ENCODE measurements around the gene EPHB1.

Gene EPHB1

DNA sequence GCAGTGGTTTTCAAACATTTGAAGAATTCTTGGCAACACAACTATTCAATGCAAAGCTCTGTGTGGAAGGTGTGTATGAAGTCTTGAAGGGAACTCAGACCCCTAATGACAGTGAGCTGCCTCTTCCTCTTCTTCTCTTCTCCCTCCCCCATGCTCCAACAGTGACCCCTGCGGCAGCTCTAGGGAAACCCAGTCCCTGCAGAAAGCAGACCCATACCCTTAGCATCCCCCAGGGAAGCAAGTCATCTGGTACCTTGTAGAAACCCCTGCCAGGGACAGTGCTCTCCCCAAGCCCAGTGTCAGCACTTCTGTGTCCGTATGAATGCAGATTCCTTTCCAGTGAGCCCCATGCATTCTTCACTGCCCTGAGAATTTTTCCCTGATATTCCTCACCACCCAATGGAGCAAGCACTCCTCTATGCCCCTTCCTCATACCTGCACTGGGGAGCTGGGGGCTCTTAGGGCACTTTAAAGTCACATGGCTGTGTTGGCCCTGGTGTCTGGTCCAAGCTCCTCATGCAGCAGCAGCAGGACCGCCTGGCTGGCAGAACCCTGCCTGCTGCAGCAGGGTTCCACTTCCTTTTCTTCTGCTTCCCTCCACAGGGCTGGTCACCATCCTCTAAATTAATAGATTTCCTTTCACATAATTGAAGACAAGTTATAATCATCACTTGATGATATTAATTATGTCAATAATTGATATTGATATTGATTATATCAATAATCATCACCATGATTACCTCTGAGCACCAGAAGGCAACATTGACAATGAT, 442.5 kb downstream of the EPHB1 start:
- no peak for DNase-seq

GRCh38 chr3:135238236-135238830, 443.3 kb downstream of the EPHB1 start:
- no peak for DNase-seq

GRCh38 chr3:135238871-135239614, 444.0 kb downstream of the EPHB1 start:
- DNase-seq = no peak

DNA sequence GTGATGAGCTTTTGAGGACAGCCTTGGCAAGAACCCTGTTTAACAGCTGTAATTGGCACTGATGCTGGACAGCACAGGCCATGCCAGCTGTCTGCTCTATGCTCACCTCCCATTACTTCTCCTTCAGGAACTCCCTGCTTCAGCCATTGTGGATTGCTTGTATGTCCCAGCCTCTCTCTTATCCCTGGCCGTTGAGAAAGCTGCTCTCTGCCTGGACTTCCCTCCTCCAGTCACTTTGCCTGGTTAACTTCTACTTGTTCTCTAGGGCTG, 444.5 kb downstream of the EPHB1 start:
- no peak for DNase-seq

DNA sequence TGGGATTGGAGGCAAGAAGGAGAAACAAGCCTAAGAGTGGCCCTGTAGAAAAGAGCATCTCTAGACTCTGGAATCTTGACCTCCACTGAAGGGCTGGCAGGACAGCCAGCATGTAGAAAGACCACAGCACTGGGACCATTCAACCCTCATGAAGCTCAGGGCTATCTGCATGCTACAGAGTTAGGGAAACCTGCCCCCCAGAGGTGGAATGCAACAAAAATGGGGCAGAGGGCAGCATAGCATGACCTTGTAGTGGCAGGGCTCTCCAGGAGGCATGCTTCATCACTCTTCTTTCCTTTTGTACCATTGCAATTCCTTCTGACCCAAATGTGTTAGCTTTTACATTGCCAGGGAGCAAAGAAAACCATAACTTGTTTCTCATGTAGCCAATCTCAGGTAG, 445.4 kb downstream of the EPHB1 start:
- DNase-seq = no peak

GRCh38 chr3:135242285-135242684, 447.2 kb downstream of the EPHB1 start:
- DNase-seq = no peak

DNA sequence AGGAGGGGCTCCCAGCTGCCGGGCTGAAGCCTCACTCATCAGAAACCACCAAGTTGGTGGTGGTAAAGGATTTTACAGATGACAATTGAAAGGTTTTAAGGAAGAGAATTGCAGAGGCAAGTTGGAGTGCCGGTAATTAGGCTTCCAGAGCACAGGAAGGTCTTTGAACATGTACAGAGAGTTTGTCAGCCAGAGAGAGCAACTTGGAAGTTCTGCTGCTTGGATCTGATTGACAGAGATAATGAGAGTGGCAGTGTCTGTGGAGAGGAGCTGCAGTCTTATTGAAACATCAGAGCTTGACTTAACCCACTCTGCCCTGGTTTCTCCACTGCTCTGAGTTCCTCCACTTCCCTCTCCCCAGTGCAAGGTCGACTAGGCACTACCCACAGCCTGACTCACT, 448.6 kb downstream of the EPHB1 start:
- DNase-seq = no peak

- DNase-seq = no peak
Observed at GRCh38 chr3:135246027-135246426, 451.0 kb downstream of the EPHB1 start.

GRCh38 chr3:135248213-135248612, 453.2 kb downstream of the EPHB1 start:
- DNase-seq = no peak

DNA sequence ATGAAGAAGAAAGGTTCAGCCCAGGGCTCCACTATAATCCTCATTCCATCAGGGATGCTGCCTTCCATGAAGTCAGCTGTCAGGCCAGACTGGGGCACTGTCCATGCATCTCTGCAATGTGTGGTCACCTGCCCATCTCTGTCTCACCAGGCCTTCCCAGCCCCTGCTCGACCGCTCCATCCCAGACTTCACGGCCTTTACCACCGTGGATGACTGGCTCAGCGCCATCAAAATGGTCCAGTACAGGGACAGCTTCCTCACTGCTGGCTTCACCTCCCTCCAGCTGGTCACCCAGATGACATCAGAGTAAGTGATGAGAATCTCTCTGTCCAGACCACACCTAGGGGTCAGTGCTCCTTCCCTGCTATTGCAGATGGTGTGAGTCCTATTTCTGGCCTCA, 454.1 kb downstream of the EPHB1 start:
- no peak for DNase-seq

DNA sequence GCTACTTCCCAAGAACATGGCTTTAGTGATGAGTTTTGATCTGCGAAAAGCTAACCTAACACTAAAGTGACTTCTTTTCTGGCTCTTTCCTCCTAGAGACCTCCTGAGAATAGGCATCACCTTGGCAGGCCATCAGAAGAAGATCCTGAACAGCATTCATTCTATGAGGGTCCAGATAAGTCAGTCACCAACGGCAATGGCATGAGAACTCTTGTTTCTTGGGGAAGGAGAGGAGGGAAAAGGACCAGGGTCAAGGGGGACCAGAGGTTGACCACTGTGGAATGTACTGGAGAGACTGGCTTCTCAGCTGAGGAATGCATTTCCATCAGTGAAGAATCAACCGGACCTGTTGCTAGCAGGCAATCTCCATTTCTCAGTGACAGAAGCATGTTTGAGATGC, 463.9 kb downstream of the EPHB1 start:
- no peak for DNase-seq

DNA sequence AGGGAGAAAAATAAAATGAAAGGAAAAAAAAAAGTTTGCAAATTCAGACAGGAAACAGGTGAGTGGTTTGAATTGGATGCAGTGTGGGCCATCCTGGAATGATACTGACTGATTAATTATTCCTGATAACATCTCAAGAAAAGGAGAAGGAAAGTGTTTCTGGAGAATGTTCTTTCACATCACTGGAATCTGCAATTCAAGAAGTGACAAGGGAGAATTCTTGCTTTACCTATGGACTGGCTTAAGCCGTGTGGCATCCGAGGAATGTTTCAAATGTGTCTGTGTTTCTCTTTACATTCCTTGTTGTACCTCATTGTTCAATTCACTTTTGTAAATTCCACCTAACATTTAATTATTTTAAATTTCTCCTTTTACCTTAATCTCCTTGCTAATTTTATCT, 465.0 kb downstream of the EPHB1 start:
- DNase-seq = no peak

DNA sequence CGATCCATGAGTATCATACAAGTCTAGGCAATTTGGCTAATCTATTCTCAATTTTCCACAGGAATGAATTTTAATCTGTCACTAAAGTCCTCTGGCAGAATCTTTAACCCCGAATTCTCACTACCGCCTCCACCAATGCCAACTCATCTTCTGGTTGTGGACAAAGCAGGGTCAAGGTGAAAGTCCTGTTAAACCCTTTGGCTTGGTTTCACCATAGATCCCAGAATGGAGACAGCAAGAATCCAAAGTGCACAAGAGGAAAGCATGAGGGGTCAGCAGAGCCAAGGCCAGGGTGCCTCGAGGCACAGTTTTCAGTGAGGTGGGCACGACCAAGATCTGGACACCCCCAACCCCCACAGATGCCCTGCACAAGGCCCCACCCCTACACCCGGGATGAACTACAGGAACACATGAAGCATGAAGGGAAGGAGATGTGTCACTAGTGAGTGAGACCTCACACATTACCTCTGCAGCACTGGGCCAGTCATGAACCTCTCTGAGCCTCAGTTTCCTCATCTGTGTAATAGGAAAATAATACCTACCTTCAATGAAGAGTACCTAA, 466.2 kb downstream of the EPHB1 start:
- no peak for DNase-seq

- no peak for DNase-seq
Observed at GRCh38 chr3:135261916-135262315, 466.9 kb downstream of the EPHB1 start.

GRCh38 chr3:135262441-135262840, 467.4 kb downstream of the EPHB1 start:
- no peak for DNase-seq

- DNase-seq = no peak
Observed at GRCh38 chr3:135263331-135263730, 468.3 kb downstream of the EPHB1 start.

GRCh38 chr3:135267487-135267886, 472.4 kb downstream of the EPHB1 start:
- no peak for DNase-seq

- no peak for DNase-seq
Observed at GRCh38 chr3:135268941-135269532, 474.0 kb downstream of the EPHB1 start.

DNA sequence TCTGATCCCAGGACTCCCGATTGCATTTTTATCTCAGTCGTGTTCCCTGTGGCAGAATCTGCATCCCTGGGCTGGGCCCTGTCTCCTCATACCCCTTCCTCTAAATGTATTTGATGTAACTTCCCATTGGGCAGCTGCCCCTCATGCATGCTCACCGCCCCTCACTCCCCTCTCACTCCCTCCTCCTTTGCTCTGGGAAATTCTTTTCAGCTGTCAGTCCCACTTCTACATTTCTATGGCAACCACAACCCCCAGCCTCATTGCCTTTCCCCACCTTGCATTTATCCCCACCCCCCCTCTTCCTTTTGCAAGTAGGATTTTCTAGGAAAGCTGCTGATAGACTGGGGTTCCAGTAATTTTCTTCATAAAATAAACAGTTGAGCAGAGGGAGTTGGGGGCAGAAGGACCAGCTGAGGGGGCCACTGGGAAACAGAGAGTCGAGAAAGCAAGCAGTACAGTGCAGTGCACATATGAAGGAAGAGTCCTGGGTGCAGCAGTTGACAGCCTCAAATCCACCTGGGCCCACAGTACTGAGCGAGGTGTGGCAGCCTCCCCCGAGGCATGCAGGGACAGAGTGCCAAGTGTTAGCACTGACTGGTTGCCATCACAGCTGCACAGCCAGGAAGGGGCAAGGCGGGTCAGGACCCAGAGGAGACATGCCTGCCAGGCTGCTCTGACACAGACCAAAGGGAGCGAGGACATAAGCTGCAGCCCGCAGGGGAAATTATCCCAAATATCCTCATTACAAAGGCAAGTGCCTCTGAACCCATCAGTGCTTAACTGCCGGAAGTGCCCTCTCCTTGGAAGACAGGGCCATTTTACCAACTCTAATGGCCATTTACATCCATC, 476.3 kb downstream of the EPHB1 start:
- no peak for DNase-seq

- no peak for DNase-seq
Observed at GRCh38 chr3:135272026-135272669, 477.1 kb downstream of the EPHB1 start.

- no peak for DNase-seq
Observed at GRCh38 chr3:135292162-135292561, 497.1 kb downstream of the EPHB1 start.

GRCh38 chr3:135301670-135302069, 506.6 kb downstream of the EPHB1 start:
- no peak for DNase-seq
